ENCODE data around the gene KRTAP10-6.

DNA sequence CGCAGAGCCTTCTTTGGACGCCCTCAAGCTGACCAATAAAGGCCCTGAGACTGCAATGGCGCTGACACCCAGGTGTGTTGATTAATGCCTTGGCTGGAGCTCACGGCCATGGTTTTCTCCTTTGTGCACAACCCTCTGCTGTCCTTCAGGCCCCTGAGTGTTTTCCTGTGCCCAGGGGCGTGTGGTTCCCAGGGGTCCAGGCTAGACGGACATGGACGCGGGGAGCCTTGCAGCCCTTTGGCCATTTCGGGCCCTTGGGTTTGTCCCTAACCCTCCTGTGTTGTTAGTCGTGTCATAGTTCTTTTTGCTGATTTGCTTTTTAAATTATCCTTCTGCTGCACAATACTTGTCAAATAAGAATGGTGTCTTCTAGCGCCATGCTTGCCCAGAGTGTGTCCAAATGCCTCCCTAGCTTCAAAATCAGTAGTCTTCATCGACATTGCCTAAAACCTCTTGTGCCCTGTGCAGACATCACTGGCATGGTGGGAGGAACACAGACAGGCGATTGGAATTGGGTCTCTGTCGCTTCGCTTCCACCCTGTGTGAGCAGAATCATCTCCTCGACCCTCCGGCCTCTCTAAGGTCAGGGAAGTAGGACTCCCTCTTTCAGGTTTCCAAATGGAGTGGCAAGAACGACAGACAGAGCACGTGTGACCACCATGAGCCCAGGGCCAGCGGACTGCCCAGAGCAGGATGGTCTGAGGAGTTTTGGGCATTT lies 16.8 kb downstream of the KRTAP10-6 start:
- TF ChIP-seq, protein P1, sequence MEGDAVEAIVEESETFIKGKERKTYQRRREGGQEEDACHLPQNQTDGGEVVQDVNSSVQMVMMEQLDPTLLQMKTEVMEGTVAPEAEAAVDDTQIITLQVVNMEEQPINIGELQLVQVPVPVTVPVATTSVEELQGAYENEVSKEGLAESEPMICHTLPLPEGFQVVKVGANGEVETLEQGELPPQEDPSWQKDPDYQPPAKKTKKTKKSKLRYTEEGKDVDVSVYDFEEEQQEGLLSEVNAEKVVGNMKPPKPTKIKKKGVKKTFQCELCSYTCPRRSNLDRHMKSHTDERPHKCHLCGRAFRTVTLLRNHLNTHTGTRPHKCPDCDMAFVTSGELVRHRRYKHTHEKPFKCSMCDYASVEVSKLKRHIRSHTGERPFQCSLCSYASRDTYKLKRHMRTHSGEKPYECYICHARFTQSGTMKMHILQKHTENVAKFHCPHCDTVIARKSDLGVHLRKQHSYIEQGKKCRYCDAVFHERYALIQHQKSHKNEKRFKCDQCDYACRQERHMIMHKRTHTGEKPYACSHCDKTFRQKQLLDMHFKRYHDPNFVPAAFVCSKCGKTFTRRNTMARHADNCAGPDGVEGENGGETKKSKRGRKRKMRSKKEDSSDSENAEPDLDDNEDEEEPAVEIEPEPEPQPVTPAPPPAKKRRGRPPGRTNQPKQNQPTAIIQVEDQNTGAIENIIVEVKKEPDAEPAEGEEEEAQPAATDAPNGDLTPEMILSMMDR (IDR thresholded peaks at IDR 0.05; ENCODE audit: poor library complexity), result no peak
- no peak for TF ChIP-seq EZH2 (IDR thresholded peaks at IDR 0.05; ENCODE audit: borderline replicate concordance)
